GM23248 (cell line): Measurements from ENCODE around the gene FILIP1. TPM values are rescaled to one million over a fixed set of nuclear protein-coding genes. Genes with fewer than 3 reads are reported as not detected.
A peak's percentile ranks its signal among the peaks of the same experiment; 100 is the strongest.

ENCODE experiments used
- DNase-seq: peaks from one replicate; pipeline ENCODE4 v3.0.0-alpha.2; 2015
- H2AFZ ChIP-seq: fragments of 200-600 bp; sonication (generic); 2 replicates; pipeline ENCODE4 v1.6.1; 2016; ENCODE audit warnings: antibody characterized with exemption
- H3F3A ChIP-seq: fragments of 200-600 bp; sonication (generic); 2 replicates; pipeline ENCODE4 v1.6.1; 2016; ENCODE audit warnings: mild to moderate bottlenecking, antibody characterized with exemption, mixed run types; ENCODE audit not compliant: insufficient read depth
- H3K27ac ChIP-seq: fragments of 200-600 bp; sonication (generic); 2 replicates; pipeline ENCODE4 v1.5.1; 2016; ENCODE audit warnings: mild to moderate bottlenecking
- H3K27me3 ChIP-seq: fragments of 200-600 bp; sonication (generic); replicated peaks from 2 replicates; pipeline ENCODE4 v1.6.1; 2016; ENCODE audit warnings: mild to moderate bottlenecking; ENCODE audit not compliant: insufficient read depth
- H3K36me3 ChIP-seq: fragments of 200-600 bp; sonication (generic); 2 replicates; pipeline ENCODE4 v1.6.1; 2016; ENCODE audit warnings: low read depth, mild to moderate bottlenecking
- H3K4me1 ChIP-seq: fragments of 200-600 bp; sonication (generic); 2 replicates; pipeline ENCODE4 v1.6.1; 2016; ENCODE audit warnings: mild to moderate bottlenecking; ENCODE audit not compliant: insufficient read depth
- H3K4me2 ChIP-seq: fragments of 200-600 bp; sonication (generic); one replicate; pipeline ENCODE4 v1.6.1; 2016; ENCODE audit warnings: mild to moderate bottlenecking; ENCODE audit not compliant: unreplicated experiment
- H3K4me3 ChIP-seq: fragments of 200-600 bp; sonication (generic); 2 replicates; pipeline ENCODE4 v1.5.1; 2016; ENCODE audit warnings: mild to moderate bottlenecking
- H3K79me2 ChIP-seq: fragments of 200-600 bp; sonication (generic); 2 replicates; pipeline ENCODE4 v1.6.1; 2016; ENCODE audit warnings: mild to moderate bottlenecking; ENCODE audit not compliant: insufficient read depth
- H3K9ac ChIP-seq: fragments of 200-600 bp; sonication (generic); 2 replicates; pipeline ENCODE4 v1.6.1; 2016; ENCODE audit warnings: mild to moderate bottlenecking
- H3K9me2 ChIP-seq: fragments of 200-600 bp; sonication (generic); 2 replicates; pipeline ENCODE4 v1.6.1; 2016; ENCODE audit warnings: mixed run types, mild to moderate bottlenecking, moderate library complexity; ENCODE audit not compliant: insufficient read depth
- H3K9me3 ChIP-seq: fragments of 200-600 bp; sonication (generic); one replicate; pipeline ENCODE4 v1.6.1; 2017; ENCODE audit warnings: low read depth
- H4K20me1 ChIP-seq: fragments of 200-600 bp; sonication (generic); 2 replicates; pipeline ENCODE4 v1.6.0; 2016; ENCODE audit not compliant: insufficient read depth
- EZH2 ChIP-seq: fragments of 200-600 bp; sonication (generic); IDR thresholded peaks from 2 replicates; pipeline ENCODE4 v1.6.1; 2018; ENCODE audit warnings: antibody characterized with exemption, mild to moderate bottlenecking; ENCODE audit not compliant: insufficient read depth, poor library complexity, severe bottlenecking
- EZH2phosphoT487 ChIP-seq: fragments of 200-600 bp; sonication (generic); IDR thresholded peaks from 2 replicates; pipeline ENCODE4 v1.6.1; 2018; ENCODE audit warnings: antibody characterized with exemption, moderate library complexity, mild to moderate bottlenecking, low read depth; ENCODE audit not compliant: insufficient read depth
- WGBS, 2 experiments: methylation state at CpG; one replicate each; pipeline ENCODE4 v1.1.6; 2015 to 2017; ENCODE audit warnings: low lambda C conversion rate in 2 of 2, low coverage in 1 of 2; ENCODE audit errors: missing lambda C conversion rate in 2 of 2; 5-methylcytosine and 5-hydroxymethylcytosine counted together
- in situ Hi-C: fragments of 300-500 bp; cut with MboI; formaldehyde crosslinking; loops from 2 replicates; pipeline ENCODE4 v1.15.0; 2020
- polyA plus RNA-seq: library from polyadenylated mRNA; unstranded; fragments of >200 nt; fragmentation: Nextera tagmentation; extraction: Ambion mirVana; gene quantifications from 2 replicates; pipeline ENCODE4 v1.2.1, GENCODE V29; 2016
- total RNA-seq: library from RNA; depleted of rRNA; stranded (reverse); fragments of >200 nt; shearing (Covaris generic); gene quantifications from 2 replicates; pipeline ENCODE4 v1.2.3, GENCODE V29; 2014

FILIP1 gene
- total and polyA plus RNA-seq, 2 experiments from 2014 or later: under 0.01 TPM; not detected in 1

GRCh38 chr6:75531174-75531573 is 37.6 kb upstream of the FILIP1 start:
- in situ Hi-C loops: loop anchor here (10.0 kb wide), 1 partner anchor 236 kb away; no protein-coding TSS in a partner anchor
- H3K79me2 ChIP-seq: no peaks in the 10 kb centered on the region
- no peaks in the 10 kb centered on the region for H3K9me2 ChIP-seq
- H3K27ac ChIP-seq: no peak overlapping the region
- TF ChIP-seq EZH2: no peak
- no peak for TF ChIP-seq EZH2phosphoT487
- no peak for DNase-seq
- peaks cover 32% of the 10 kb centered on the region for H3F3A ChIP-seq
- H3K9me3 ChIP-seq: no peaks in the 10 kb centered on the region
- no peaks in the 10 kb centered on the region for H3K27me3 ChIP-seq
- H2AFZ ChIP-seq: no peak overlapping the region
- no peak overlapping the region for H3K9ac ChIP-seq
- H3K36me3 ChIP-seq: no peaks in the 10 kb centered on the region
- H4K20me1 ChIP-seq: no peaks in the 10 kb centered on the region
- H3K4me2 ChIP-seq: no peak overlapping the region
- WGBS, 2 experiments: 96 to 97% methylated on average over 1 of the region's 1 CpG
- peaks cover 35% of the 10 kb centered on the region for H3K4me1 ChIP-seq
- no peak overlapping the region for H3K4me3 ChIP-seq

- no peaks in the 10 kb centered on the region for H4K20me1 ChIP-seq
- DNase-seq: peak; percentile 16
- H3F3A ChIP-seq: peaks cover 32% of the 10 kb centered on the region
- no peaks in the 10 kb centered on the region for H3K9me3 ChIP-seq
- H3K4me3 ChIP-seq: no peak overlapping the region
- TF ChIP-seq EZH2 (no peak), EZH2phosphoT487 (no peak)
- no peak overlapping the region for H3K27ac ChIP-seq
- no peaks in the 10 kb centered on the region for H3K36me3 ChIP-seq
- peaks cover 35% of the 10 kb centered on the region for H3K4me1 ChIP-seq
- WGBS, 2 experiments: 59 to 68% methylated on average over 4 of the region's 4 CpGs
- H3K9ac ChIP-seq: no peak overlapping the region
- no peaks in the 10 kb centered on the region for H3K79me2 ChIP-seq
- in situ Hi-C loops: loop anchor here (10.0 kb wide), 1 partner anchor 236 kb away; no protein-coding TSS in a partner anchor
- H3K4me2 ChIP-seq: peak overlapping the region; percentile 38
- no peaks in the 10 kb centered on the region for H3K9me2 ChIP-seq
- no peaks in the 10 kb centered on the region for H3K27me3 ChIP-seq
- H2AFZ ChIP-seq: no peak overlapping the region
These were observed 37.1 kb upstream of the FILIP1 start for GRCh38 chr6:75530696-75531095.

GRCh38 chr6:75528423-75528822 is 34.8 kb upstream of the FILIP1 start:
- Histone ChIP-seq H3K9me2 (no peaks in the 10 kb centered on the region), H3K4me3 (no peak overlapping the region), H3K27ac (no peak overlapping the region), H3F3A (peaks cover 39% of the 10 kb centered on the region), H3K9me3 (no peaks in the 10 kb centered on the region), H2AFZ (no peak overlapping the region), H3K4me1 (peaks cover 48% of the 10 kb centered on the region), H3K27me3 (no peaks in the 10 kb centered on the region), H3K9ac (no peak overlapping the region), H3K36me3 (no peaks in the 10 kb centered on the region), H3K4me2 (no peak overlapping the region), H3K79me2 (no peaks in the 10 kb centered on the region), H4K20me1 (no peaks in the 10 kb centered on the region)
- in situ Hi-C loops: no loop called here
- TF ChIP-seq EZH2phosphoT487: no peak
- TF ChIP-seq EZH2: no peak
- DNase-seq: peak; percentile 63
- 68 to 81% methylated on average over 2 of the region's 2 CpGs for WGBS, 2 experiments

- Histone ChIP-seq H3F3A (peaks cover 28% of the 10 kb centered on the region), H4K20me1 (no peaks in the 10 kb centered on the region), H3K27ac (no peak overlapping the region), H3K4me3 (no peak overlapping the region), H3K4me2 (no peak overlapping the region), H3K9me2 (no peaks in the 10 kb centered on the region), H3K4me1 (peaks cover 36% of the 10 kb centered on the region), H3K79me2 (no peaks in the 10 kb centered on the region), H2AFZ (no peak overlapping the region), H3K36me3 (no peaks in the 10 kb centered on the region), H3K9me3 (no peaks in the 10 kb centered on the region), H3K9ac (no peak overlapping the region), H3K27me3 (no peaks in the 10 kb centered on the region)
- 14% methylated on average over 4 of the region's 4 CpGs for WGBS, 2 experiments
- in situ Hi-C loops: no loop called here
- TF ChIP-seq EZH2 (no peak), EZH2phosphoT487 (no peak)
- DNase-seq: peak; percentile 86
These were observed 33.0 kb upstream of the FILIP1 start for GRCh38 chr6:75526502-75527127.

- Histone ChIP-seq H3K9me2 (no peaks in the 10 kb centered on the region), H3K9me3 (no peaks in the 10 kb centered on the region), H3K4me2 (no peak overlapping the region), H4K20me1 (no peaks in the 10 kb centered on the region), H3K27me3 (no peaks in the 10 kb centered on the region), H2AFZ (no peak overlapping the region), H3K36me3 (no peaks in the 10 kb centered on the region), H3K79me2 (no peaks in the 10 kb centered on the region), H3K4me3 (no peak overlapping the region), H3K27ac (no peak overlapping the region), H3F3A (peaks cover 23% of the 10 kb centered on the region), H3K4me1 (peaks cover 29% of the 10 kb centered on the region), H3K9ac (no peak overlapping the region)
- WGBS, 2 experiments: 88 to 91% methylated on average over 3 of the region's 3 CpGs
- no peak for DNase-seq
- in situ Hi-C loops: no loop called here
- TF ChIP-seq EZH2phosphoT487 (no peak), EZH2 (no peak)
These were observed 32.1 kb upstream of the FILIP1 start for GRCh38 chr6:75525682-75526081.
